Raji (cell line): ENCODE measurements around the gene DLX6.

ENCODE experiments used
- POLR2A ChIP-seq: IDR thresholded peaks from 2 replicates; pipeline ENCODE4 v1.6.1; 2011; ENCODE audit warnings: low read depth, low read length, control low read depth; ENCODE audit not compliant: insufficient read depth

Gene DLX6

GRCh38 chr7:97013134-97013844, 7.9 kb downstream of the DLX6 start:
- TF ChIP-seq POLR2A = no peak

- TF ChIP-seq POLR2A = no peak
Observed at GRCh38 chr7:97013845-97014134, 8.4 kb downstream of the DLX6 start.

- TF ChIP-seq POLR2A = no peak
Observed at GRCh38 chr7:97014145-97014750, 8.9 kb downstream of the DLX6 start.

DNA sequence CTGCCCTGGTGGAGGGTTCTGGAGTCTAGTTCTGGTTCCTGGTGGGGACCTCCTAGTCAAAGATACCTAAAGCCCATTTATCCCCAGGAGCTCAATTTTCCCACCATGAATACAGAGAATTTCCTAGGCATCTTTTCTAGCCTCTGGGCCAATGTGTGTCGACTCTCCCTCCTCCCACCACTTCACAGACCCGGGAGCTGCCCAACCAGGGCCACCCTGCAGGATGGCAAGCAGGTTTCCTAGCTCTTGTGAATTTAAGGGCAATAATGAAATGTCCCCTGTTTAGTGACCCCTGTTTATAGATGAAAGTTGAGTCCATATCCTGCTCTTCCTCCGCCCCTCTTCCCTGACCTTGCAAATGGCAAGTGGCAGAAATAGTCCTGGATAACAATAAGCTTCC, 9.9 kb downstream of the DLX6 start:
- TF ChIP-seq POLR2A = no peak

GRCh38 chr7:97015756-97016380, 10.5 kb downstream of the DLX6 start:
- TF ChIP-seq POLR2A = no peak

- no peak for TF ChIP-seq POLR2A
Observed at GRCh38 chr7:97016381-97017191, 11.2 kb downstream of the DLX6 start.

DNA sequence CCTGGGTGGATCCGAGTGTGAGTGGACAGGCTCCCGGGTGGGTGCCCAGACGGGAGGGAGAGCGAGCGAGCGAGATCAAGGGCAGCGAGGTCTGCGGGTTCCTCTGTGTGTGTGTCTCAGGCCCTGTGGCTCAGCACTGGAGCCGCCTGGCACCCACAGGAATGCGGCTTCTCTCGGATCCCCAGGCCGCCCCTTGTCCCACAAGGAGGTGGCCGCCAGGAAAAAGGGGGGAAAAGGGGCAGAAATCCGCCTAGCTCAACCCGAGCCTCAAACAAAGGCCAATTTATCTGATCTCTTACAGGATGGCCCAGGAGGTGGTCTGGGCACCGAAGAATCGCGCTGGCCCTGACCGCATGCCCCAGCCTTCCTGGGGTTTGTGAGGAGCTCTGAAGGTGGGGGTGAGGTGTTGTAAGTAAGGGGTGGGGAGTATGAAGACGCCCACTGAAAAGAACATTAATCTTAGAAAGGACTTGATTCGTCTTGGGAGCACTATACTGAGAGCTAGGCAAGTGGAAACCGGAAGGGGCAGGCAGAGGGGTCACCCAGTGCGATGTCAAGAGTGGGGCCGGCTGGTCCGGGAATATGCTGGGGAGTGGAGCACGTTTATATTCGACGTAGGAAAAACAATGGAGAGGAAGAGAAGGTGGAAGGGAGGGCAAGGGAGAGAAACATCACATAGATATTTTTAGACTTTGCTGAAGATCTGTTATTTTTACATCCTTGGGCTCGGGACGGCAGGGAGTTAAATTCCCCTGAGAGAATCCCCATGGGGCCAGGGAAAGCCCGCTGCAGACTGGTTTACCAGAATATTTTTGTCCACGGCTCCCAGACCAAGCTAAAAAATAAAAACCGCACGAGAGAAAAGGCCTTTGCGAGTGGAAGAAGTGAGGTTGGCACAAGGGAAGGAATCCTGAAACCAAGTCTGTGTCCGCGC, 12.1 kb downstream of the DLX6 start:
- no peak for TF ChIP-seq POLR2A

- TF ChIP-seq POLR2A = no peak
Observed at GRCh38 chr7:97018126-97018601, 12.8 kb downstream of the DLX6 start.

DNA sequence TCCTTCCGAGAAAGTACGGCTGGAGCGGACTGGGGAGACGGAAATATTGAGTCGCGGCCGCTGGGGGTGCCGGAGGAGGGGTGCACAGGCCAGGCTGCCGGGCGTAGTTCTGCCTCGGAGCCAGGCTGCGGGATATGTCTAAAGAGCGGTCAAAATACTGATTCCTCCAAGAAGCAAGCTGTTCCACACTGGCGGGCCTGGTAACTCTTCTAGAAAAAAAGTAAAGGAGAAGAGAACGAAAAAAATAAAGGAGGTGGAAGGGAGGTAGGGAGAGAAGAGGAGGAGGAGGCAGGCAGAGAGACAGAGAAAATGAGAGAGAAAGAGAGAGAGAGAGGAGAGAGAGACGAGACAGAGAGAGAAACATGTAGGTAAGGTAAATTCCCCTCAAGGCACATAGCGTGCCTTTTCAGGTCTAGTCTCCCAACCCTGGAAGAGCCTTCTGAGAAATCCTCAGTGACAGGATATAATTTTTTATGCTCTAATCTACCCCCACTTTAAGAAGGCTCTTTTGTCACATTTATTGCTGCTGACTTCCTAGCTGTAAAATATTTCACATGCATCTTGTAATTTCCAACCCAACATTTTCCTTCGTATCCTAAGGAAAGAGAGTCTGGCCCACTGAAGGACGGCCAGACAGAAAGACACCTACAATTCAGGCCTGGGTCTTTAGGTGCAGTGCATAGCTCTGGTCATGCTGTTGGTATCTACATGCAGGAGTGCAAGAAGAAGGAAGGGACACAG, 13.6 kb downstream of the DLX6 start:
- TF ChIP-seq POLR2A = no peak

DNA sequence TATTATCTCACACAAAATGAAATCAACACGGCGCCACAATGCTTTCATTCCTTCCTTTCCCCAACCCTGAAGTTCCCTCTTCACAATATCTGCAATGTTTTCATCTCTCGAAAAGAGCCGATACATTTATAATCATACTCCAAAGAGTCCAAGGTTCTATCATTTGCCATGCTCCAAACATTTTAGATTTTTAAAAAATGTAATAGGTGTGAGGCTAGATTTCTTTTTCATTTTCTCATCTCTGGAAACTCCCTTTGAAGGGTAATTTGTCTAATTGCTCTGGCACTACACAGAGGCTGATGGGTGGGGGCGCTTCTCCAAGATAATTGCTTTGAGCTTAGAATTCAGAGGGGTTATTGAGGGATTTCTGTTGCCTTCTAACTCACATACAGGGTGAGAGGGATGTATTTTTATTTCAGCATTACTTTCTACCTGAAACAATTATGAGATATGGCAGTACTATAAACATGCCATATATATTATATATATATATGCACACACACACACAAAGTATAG, 14.4 kb downstream of the DLX6 start:
- no peak for TF ChIP-seq POLR2A

DNA sequence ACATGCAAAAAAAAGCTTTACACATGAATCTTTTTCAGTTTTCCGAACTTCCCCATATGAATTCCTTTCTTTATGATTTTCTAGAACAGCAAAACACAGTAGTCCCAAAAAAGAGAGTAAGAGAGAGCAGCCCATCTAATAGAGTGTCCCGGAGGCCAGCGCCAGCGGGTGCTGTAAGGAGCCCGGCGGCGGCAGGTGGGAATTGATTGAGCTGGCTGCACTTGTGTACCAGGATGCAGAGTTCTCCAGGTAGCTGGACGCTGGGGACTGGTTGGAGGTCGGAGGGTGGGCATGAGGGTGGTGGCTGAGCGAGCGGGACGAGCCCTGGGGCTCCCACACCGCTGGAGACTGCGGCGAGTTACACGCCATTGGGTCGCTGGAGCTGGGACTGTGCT, 15.2 kb downstream of the DLX6 start:
- no peak for TF ChIP-seq POLR2A

GRCh38 chr7:97020996-97021746, 15.8 kb downstream of the DLX6 start:
- no peak for TF ChIP-seq POLR2A
